Activated CD8-positive, alpha-beta memory T cell treated with anti-CD3 and anti-CD28 coated beads, Interleukin-2, amount 50 U/mL, for 48 hours (primary cell): ENCODE data around the gene PXN.

Experiments
- DNase-seq: peaks from one replicate; pipeline ENCODE4 v3.0.0-alpha.2; 2020

The PXN gene

GRCh38 chr12:120265473-120266179, at the start of gene PXN:
PXN (minus strand) TSS chr12:120265730; CDS start chr12:120265629, 101 bp downstream.
- DNase-seq, result peak; percentile 98

- no peak for DNase-seq
Observed at GRCh38 chr12:120314220-120314619, 48.7 kb upstream of the PXN start.

- peak; percentile 87 for DNase-seq
Observed at GRCh38 chr12:120301962-120302815, 36.7 kb upstream of the PXN start, which contains the start of gene SIRT4. SIRT4 (plus strand) TSS chr12:120302321; CDS start chr12:120303562, 1,241 bp downstream.

- peak; percentile 86 for DNase-seq
Observed at GRCh38 chr12:120292661-120293531, 27.4 kb upstream of the PXN start, which contains the start of gene RNU4-1. RNU4-1 (minus strand) TSS chr12:120293237.

- no peak for DNase-seq
Observed at GRCh38 chr12:120292411-120292660, 26.8 kb upstream of the PXN start.

- peak; percentile 74 for DNase-seq
Observed at GRCh38 chr12:120290609-120291305, 25.2 kb upstream of the PXN start.

GRCh38 chr12:120287491-120287890, 22.0 kb upstream of the PXN start:
- DNase-seq, result no peak

GRCh38 chr12:120286768-120287490, 21.4 kb upstream of the PXN start:
- DNase-seq, result no peak

- no peak for DNase-seq
Observed at GRCh38 chr12:120284381-120284780, 18.9 kb upstream of the PXN start.

GRCh38 chr12:120283318-120283717, 17.8 kb upstream of the PXN start:
- no peak for DNase-seq

GRCh38 chr12:120278137-120279069, 12.9 kb upstream of the PXN start:
- no peak for DNase-seq

GRCh38 chr12:120276734-120277133, 11.2 kb upstream of the PXN start:
- DNase-seq, result no peak

- DNase-seq, result no peak
Observed at GRCh38 chr12:120267736-120268135, 2.2 kb upstream of the PXN start.

GRCh38 chr12:120266180-120266870, 795 bp upstream of the PXN start:
- DNase-seq, result no peak

GRCh38 chr12:120264904-120265472, 542 bp downstream of the PXN start:
- DNase-seq, result peak; percentile 59

- DNase-seq, result no peak
Observed at GRCh38 chr12:120264086-120264903, 1.2 kb downstream of the PXN start.

GRCh38 chr12:120263748-120264085, 1.8 kb downstream of the PXN start:
- no peak for DNase-seq

GRCh38 chr12:120262852-120263747, 2.4 kb downstream of the PXN start:
- DNase-seq, result no peak
